Limb (tissue), 2 donors: ENCODE results near the gene ANKRD34A.

Experiments used
- DNase-seq, 2 donors: peaks; one replicate each; pipeline ENCODE4 v3.0.0-alpha.2; 2016; ENCODE audit errors: extremely low spot score in 2 of 2

The ANKRD34A gene

DNA sequence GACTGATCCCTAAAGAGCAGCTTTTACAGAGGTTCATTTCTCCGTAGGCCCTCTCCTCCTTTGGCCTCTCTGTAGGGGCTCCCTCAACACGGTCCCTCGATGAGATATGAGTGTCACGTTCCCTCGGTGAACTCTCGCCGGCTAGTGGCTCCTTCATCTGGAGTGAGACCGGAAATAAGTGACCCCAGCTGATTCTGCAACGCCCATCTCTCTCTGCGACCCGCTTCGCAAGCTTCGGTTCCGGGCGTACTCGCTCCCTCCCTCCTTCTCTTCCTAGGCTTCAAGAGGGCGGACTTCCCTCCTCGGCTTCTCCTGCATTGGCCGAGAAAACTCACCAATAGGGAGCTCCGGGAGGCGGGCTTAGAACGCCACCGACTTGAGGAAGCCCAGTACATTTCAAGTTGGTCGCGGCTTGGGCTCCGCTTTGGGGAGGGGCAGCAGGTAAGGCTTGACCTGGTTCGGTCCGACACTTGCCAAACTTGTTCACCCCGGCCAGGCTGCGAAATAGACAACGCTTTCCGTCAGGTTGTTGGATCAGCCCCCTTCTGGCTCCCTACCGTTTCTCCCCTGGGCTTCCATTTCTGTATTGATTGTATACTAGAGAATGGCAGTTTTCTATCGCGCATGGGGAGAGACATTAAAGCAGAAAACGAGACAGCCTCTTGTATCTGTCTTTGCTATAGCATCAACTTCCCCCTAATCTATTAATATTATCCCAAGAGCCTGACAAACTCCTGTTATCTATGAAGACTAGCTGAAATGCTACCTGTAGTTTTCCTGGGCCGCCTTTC is at the start of gene ANKRD34A, which contains the start of gene POLR3GL:
Gene ANKRD34A, minus strand, starts transcription at position 248 of the 791 bp plus-strand sequence. CDS start 2,816 bp downstream, outside the sequence.
Gene POLR3GL, plus strand, starts transcription at position 363 of the 791 bp plus-strand sequence. CDS start 10,176 bp downstream, outside the sequence.
- DNase-seq = peak; percentile 92 to 93

DNA sequence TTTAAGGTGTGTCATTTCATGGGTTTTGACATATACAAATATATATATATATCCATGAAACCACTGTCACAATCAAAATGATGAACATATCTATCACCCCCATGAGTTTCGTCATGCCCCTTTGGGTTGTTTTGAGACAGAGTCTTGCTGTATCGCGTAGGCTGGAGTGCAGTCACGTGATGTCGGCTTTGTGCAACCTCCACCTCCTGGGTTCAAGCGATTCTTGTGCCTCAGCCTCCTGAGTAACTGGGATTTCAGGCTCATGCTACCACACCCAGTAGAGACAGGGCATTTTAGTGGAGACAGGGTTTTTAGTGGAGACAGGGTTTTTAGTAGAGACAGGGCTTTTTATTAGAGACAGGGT is 49.2 kb upstream of the ANKRD34A start:
- DNase-seq = no peak

DNA sequence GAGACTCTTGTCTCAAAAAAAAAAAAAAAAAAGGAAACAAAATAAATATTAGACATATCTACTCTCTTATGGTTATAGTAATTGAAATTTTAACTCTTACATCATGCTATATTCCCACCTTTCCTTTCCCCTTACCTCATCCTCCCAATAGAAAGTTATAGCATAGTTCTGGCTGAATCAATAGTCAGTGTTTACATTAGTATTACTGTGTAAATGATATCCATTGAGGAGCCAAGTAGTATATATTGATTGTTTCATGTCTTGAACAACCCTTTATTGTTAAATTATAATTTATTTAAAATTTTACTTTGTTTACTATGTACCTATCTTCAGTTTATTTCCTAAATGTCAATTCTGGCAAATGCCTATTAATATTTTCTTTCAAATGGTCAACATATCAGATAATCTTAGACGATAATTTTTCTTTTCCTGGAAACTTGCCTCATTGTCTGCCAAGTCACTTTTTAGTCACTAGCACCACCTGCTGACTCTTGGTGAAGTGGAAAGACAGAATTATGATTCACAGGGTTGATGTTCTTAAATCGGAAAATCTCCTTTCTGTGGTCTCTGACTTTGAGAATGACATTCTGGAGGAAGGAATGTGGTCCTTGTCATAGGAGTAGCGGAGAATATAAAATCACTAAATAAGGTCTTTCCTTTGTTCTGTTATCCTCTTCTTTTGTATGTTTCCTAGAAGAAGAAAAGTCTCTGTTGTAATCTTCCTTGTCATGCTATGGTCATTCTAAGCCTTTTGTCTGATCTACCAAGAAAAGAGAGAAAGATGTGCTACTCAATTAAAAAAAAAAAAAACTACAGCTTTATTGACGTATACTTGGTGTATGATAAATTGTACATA is 48.6 kb upstream of the ANKRD34A start:
- peak; percentile 46 to 84 for DNase-seq

DNA sequence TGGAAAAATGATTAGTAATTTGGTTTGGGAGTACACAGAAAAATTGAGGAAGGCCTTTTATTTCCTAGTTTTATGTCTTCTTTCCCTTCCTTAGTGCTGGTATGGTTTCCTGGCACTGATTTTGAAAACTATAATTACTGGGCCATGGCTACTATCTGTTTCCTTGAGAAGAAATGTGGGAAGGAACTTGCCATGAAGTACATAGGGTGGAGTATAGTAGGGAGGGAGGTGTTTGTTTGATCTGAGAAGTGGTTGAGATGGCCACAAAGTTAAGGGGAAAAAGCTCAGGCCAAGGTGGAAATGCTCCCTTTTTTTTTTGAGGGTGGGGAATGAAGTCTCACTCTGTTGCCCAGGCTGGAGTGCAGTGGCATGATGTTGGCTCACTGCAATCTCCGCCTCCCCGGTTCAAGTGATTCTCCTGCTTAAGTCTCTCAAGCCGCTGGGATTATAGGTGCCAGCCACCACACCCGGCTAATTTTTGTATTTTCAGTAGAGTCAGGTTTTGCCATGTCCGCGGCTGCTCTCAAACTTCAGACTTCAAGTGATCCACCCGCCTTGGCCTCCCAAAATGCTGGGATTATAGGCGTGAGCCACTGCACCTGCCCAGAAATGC is 45.9 kb upstream of the ANKRD34A start:
- DNase-seq = no peak

DNA sequence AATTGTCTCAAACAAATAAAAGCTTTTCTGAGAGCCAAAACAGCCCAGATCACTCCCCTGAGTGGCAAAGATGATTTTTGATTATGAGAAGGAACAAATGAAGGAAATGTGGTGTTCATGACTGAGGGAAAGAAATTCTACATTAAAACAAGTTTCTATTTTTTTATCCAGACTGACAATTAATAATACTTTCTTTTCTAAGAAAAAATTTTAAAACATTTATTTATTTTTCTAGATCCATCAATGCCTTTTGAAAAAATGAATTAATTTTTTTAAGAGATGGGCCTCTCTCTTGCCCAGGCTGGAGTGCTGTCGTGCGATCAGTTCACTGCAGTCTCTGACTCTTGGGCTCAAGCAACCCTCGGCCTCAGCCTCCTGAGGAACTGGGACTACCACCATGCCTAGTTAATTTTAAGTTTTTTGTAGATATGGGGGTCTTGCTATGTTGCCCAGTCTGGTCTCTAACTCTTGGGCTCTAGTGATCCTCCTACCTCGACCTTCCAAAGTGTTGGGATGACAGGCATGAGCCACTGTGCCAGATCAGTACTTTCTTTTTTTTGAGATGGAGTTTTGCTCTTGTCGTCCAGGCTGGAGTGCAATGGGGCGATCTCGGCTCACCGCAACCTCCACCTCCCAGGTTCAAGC is 43.2 kb upstream of the ANKRD34A start:
- DNase-seq = no peak

DNA sequence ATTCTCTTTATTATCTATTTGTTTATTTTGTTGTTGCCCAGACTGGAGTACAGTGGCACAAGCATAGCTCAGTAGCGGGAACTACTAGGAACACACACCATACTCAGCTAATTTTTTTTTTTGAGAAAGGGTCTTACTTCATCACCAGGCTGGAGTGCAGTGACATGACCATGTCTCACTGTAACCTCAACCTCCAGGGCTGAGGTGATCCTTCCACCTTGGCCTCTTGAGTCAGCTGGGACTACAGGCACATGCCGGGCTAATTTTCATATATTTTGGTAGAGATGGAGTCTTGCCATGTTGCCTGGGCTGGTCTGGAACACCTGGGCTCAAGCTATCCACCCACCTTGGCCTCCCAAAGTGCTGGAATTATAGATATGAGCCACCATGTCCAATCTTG is 37.3 kb upstream of the ANKRD34A start:
- DNase-seq = no peak

DNA sequence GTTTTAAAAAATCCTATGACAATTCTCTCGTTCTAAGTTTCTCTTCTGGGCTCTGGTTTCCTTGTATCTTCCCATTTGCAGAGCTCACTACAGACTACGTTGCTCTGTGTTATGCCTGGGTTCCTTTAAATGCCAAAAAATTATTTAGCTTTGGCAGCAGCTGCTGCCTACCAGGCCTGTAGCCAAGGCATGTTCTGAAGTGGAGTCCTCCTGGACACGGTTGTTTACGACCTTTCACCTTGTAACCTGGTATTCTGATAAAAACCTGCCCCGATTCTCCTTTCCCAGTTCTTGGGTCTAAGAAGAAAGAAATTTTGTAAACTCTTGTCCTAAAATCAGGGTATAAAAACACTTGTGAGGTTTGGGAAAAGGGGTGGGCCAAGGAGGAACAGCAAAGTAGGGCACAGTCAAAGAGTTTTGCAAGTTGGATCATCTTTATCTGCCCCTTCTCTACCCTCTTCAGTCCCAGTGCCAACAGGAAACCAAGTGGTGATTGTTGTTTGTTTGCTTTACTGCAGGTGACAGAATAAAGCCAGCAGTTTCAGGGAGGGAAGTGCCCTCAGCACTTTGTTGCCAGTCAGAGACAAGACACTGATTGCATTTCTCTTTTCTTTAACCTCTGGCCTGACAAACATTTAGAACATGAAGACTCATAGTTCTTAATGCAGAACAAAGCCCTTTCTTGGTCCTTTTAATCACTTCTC is 35.1 kb upstream of the ANKRD34A start:
- DNase-seq = no peak

DNA sequence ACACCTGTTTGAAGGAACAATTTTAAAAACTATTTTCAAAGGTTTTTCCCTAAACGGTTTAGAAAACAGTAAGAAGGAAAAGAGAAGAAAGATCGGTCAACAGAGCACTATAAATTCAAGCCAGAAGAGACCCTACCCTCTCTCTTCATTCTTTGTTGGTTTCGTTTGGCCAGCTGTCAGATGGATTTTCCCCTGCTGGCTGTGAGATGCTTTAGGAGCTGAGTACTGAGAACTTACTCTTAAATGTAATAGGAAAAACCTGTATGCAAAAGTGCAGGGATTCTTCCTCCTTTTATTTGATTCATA is 33.3 kb upstream of the ANKRD34A start:
- no peak for DNase-seq

DNA sequence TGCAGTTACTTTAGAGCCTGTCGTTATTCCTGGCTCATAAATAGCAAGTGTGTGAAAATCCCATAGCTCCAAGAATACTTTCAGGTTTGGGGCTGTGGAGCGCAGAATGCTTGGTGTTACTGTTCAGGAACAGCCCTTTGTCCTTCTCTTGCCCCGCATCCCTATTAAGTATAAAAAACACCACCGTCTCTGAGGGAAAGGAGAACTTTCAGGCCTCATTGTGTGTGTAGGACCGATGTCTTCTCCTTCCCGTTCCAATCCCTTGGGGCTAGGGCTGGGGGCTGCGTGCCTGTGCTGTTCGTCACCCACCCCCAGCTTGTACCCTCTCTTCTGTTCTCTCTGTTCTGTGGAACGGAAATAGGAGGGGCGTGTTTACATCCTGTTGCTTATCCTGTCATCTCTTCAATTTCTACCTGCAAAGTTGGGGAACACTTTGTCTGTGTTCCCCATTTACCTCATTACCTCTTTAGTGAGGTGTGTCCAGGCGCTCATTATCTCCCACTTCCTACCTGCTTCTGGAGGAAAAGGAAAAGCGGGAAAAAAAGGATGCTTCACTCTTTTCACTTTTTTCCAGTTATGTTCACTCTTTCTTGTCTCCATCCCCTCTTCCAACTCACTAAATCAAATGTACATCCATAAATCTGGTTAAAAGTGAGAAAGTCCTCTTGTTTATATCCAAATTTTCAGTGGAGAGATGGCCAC is 32.8 kb upstream of the ANKRD34A start:
- peak in 1 of 2 donors; percentile 44 for DNase-seq

DNA sequence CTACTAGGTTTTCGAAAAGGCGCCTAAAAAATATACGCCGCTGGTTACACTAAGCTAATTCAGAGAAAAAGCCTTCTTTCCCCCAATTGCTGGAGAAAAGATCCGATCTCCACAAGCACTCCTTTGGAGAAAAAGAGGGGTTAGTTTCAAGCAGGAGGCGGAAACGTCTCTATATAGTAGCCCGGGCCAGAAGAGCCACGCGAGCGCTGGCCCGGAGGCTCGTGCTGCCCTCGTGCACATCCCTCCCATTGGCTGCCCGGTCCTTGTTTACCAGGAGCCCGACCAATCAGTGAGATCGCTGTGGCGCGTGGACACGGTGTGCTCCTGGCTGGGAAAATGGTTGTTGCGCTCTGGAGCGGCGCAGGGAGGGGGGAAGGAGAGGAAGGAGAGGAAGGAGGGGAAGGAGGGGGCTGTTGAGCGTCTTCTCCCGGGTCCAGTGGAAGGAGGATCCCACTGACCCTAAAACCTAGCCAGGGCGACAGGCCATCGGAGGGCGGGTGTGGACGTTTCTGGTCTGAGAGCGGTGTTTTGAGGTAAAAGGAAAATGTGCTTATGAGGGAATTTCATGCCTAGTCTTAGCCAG is 32.1 kb upstream of the ANKRD34A start, which contains the start of gene TXNIP:
Gene TXNIP, minus strand, starts transcription at position 147 of the 583 bp plus-strand sequence. CDS start 313 bp downstream, outside the sequence.
- peak; percentile 98 to 99 for DNase-seq

DNA sequence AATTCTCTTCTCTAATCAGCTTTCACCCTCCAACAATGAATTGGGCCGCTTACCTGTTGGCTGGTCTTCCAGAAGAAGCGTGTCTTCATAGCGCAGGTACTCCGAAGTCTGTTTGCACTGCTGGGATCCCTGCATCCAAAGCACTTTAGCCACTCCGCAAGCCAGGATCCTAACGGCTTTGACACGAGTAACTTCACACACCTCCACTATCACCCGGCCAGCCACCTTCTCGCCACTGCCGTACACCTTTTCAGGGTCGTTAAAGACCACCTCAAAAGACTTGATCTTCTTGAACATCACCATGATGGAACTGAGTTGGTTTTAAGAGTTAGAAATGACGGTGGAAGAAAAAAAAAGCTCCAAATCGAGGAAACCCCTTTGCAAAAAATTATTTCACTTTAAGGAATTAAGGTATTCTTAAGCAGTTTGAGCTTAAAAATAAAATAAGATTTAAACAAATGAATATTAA is 31.6 kb upstream of the ANKRD34A start:
- no peak for DNase-seq

DNA sequence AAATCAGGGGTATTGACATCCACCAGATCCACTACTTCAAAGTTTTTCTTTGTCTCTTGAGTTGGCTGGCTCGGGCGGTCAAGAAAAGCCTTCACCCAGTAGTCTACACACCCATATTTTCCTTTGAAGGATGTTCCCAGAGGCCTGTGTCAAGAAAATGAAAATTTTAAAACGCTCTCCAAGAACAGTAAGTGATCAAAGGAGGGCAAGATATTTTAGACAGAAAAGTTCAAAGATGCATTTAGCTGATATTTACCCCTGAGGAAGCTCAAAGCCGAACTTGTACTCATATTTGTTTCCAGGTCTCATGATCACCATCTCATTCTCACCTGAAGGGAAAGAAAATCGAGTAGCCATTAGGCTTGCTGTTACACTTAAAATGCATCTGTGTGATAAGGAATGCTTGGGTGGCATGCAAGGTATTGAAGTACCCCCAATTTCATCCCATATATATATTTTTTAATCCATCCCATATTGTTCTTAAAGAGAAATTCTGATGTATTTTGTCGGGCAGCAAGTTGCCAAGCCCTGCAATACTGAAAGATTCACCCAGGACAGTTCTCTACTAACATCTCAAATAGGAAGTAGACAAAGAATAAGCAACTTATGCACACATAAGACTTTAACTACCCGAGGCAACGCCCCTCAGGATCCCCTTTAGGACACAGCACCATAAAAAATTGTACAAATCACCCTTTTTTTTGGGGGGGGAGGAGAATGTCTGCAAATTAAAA is 30.9 kb upstream of the ANKRD34A start:
- DNase-seq = no peak

DNA sequence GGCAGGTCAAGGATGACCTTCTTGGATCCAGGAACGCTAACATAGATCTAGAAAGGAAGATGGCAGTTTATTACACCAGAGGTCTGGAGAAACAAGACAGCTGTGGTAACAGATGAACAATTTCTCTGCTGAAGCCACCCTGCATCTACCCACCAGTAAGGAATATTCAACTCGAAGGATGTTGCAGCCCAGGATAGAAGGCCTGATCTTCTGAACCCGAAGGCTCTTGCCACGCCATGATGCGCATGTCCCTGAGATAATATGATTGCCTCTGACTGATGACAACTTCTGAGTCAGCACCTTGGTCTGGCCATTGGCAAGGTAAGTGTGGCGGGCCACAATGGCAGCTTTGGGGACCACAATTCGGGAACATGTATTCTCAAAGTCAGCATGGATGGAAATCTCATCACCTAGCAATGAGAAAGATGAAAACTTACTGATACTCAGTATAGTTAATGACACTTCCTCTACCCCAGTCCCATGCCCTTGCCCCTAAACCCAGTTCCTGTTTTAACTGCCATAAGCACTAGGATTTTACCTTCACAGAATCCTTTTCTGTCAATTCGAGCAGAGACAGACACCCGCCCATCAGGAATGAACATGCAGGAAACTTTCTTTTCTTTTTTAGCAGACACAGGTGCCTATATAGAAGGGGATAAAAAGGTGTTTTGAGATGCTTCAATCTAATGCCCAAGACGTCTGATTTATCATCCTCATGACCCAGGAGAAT is 30.2 kb upstream of the ANKRD34A start:
- no peak for DNase-seq

DNA sequence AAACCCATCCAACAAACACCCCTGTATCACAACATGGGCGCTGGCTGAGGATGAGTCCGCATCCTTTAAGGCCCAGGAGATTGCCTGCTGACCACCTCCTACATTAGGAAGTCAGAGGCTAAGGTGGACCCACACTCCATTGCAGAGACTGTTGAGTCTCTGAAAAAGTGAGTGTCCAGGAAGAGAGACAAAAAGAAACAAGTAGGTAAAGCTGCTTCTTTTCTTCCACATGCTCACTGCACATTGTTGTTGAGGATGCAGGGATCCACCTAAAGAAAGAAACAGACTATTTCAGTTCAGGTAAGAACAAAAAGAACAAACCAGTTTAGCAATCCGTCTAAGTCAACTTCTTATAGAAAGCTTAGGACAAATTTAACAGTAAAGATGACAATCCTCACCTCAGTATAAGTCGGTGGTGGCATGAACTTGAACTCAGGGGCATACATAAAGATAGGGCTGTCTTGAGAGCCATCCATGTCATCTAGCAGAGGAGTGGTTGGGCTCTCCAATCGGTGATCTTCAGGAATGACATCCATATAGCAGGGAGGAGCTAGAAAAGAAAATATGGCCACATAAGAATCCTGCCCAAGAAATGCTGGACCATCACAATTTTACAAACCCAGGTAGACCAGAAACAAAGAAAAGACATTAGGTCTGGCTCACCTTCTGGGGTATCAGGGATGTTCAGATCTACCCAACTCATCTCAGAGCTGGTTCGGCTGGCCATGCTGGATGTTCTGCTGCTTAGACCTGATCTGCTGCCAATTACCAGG is 29.4 kb upstream of the ANKRD34A start:
- DNase-seq = no peak

DNA sequence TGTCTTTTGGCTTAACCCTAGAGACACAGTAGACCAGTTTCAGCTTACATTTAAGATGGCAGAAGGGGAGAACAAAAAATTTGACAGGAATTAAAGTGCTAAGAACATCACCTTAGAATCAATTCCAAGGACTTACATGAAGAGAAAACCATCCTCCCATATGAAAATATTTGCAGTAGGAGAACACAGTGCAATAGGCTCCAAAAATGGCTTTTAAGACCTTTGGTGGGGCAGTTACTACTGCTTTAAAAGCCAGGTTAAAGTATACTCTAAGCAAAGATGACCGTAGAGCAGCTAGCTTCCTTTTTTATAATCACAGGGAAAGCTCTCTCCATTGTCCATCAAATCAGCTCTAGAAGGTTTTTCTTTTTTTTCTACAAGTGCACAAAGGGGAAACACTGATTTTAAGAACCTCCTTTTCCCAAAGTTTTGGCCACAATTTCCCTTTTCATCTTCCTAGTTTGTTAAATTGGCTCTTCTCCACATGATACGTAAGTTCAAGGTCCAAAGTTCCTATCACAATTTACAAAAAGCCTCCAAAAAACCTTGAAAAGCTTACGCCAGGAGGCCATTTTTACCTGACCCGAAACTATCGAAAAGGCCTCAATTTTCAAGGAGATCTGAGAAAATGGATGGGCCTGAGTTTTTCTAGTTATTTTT is 28.7 kb upstream of the ANKRD34A start:
- no peak for DNase-seq

DNA sequence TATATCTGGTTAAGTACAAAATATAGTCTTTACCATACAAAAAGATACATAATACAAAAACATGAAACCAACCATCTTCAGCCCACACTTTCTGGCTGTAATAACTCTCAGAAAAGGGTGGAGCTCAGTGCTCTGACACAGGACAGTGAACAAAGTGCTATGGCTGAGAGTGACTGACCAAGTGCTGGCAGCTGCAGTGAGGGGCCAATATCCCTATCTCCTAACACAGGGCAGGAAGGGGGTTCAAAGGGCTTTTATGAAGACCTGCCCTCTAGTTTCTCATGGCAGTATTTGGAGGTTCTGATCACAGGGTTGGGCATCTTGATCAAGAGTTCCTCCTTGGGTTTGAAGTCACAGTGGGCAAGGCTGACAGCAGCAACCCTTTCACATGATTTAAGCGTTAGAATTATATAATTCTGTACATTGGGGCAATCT is 28.1 kb upstream of the ANKRD34A start:
- DNase-seq = no peak
